Vagina (tissue), 2 donors: ENCODE results near the gene DNAH9.

Experiments used
- POLR2A ChIP-seq, 2 donors: fragments of 450-650 bp; IDR thresholded peaks; one replicate each; pipeline ENCODE4 v1.6.1; 2017; ENCODE audit warnings: antibody characterized with exemption in 2 of 2, mild to moderate bottlenecking in 2 of 2, moderate library complexity in 2 of 2
- POLR2AphosphoS5 ChIP-seq, 2 donors: sonication (generic); formaldehyde crosslinking; IDR thresholded peaks; one replicate each; pipeline ENCODE4 v1.9.0; 2017; ENCODE audit warnings: antibody characterized with exemption in 2 of 2, mild to moderate bottlenecking in 2 of 2, low read depth in 1 of 2; ENCODE audit not compliant: insufficient read depth in 1 of 2
- TF ChIP-seq, protein P1 (sequence below), 3 experiments: fragments of 450-650 bp in 2 of 3; fragments of 200-600 bp in 1 of 3; sonication (generic) in 1 of 3; IDR thresholded peaks; one replicate each; pipeline ENCODE4 v1.5.1; 2017 to 2019; ENCODE audit warnings: antibody characterized with exemption in 3 of 3, mild to moderate bottlenecking in 2 of 3, moderate library complexity in 2 of 3

DNA sequence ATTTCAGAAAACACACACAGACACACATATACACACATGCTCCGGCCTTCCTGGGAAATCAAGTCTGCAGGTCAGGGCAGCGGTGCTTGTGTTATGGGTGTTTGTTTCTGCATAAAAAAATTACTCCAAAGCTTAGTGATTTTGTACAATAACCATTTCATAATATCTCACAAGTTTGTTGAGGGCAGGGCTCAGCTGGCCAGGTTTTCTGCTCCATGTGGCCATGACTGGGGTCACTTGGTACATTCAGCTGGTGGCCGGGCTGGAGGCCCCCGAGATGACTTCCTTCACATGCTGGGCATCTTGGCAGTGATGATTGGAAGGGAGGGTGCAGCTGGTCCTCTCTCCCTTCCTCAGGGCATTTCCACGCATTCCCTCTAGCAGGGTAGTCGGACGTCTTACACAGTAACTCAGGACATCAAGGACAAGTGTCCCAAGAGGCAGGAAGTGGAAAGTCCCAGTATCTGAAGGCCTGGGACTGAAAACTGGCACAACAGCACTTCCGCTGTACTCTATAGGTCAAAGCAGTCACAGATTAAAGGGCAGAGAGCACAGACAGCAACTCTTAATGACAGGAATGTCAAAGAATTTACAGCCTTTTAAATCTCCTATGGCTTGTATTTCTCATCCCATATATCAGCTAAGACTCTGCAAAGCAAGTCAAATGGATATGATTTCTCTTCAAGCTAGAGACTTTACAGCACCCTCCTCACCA, 271.6 kb downstream of the DNAH9 start:
- TF ChIP-seq, protein P1, sequence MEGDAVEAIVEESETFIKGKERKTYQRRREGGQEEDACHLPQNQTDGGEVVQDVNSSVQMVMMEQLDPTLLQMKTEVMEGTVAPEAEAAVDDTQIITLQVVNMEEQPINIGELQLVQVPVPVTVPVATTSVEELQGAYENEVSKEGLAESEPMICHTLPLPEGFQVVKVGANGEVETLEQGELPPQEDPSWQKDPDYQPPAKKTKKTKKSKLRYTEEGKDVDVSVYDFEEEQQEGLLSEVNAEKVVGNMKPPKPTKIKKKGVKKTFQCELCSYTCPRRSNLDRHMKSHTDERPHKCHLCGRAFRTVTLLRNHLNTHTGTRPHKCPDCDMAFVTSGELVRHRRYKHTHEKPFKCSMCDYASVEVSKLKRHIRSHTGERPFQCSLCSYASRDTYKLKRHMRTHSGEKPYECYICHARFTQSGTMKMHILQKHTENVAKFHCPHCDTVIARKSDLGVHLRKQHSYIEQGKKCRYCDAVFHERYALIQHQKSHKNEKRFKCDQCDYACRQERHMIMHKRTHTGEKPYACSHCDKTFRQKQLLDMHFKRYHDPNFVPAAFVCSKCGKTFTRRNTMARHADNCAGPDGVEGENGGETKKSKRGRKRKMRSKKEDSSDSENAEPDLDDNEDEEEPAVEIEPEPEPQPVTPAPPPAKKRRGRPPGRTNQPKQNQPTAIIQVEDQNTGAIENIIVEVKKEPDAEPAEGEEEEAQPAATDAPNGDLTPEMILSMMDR (IDR thresholded peaks at IDR 0.05): no peak
- TF ChIP-seq POLR2A (IDR thresholded peaks at IDR 0.05) (no peak), POLR2AphosphoS5 (IDR thresholded peaks at IDR 0.05; ENCODE audit: insufficient read depth in 1 of 2, low read depth in 1 of 2) (no peak)
